ENCODE results near the gene KIF18B. TPM values are rescaled to one million over a fixed set of nuclear protein-coding genes. Genes with fewer than 3 reads are reported as not detected.
A peak's percentile ranks its signal among the peaks of the same experiment; 100 is the strongest.

Gene KIF18B
- total RNA-seq, 3 donors from 2014 or later (not counting 1 experiment from before 2014, with no cell fraction given), result 0.53 to 1.3 (median 1.1) TPM

DNA sequence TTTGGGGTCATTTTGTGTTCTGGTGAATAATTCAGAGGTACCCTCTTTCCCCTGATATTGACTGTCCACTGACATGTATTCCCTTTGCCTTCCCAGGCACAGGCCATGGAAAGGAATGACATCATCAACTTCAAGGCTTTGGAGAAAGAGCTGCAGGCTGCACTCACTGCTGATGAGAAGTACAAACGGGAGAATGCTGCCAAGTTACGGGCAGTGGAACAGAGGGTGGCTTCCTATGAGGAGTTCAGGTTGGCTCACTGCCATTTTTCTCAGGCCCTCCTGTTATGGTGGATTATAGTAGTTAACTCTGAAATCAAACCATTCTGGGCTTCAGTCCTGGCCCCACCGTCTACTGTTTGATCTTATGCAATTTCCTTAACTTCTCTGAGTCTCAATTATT, 46.7 kb downstream of the KIF18B start:
- peak overlapping the region; percentile 50 for H3K4me3 Mint-ChIP-seq
- Histone ChIP-seq H3K36me3 (ENCODE audit: control insufficient read depth, insufficient read depth, low read length) (no peaks in the 10 kb centered on the region), H3K4me1 (ENCODE audit: control insufficient read depth, insufficient read depth, low read length) (peaks cover 20% of the 10 kb centered on the region), H3K4me3 (ENCODE audit: low read length) (no peak overlapping the region), H3K9me3 (ENCODE audit: control insufficient read depth, insufficient read depth, low read length) (no peaks in the 10 kb centered on the region), H3K27me3 (ENCODE audit: control insufficient read depth, insufficient read depth, low read length) (no peaks in the 10 kb centered on the region), H3K27ac (ENCODE audit: low read length) (no peak overlapping the region)
- H3K9me3 Mint-ChIP-seq, result no peaks in the 10 kb centered on the region
- peaks cover 3 to 11% of the 10 kb centered on the region in 2 donors for H3K27me3 Mint-ChIP-seq (ENCODE audit: low read depth in 2 of 2)
- DNase-seq (no peak), ATAC-seq (no peak)
- H3K36me3 Mint-ChIP-seq, result no peaks in the 10 kb centered on the region
- WGBS (ENCODE audit: insufficient coverage), result 56% methylated on average over 2 of the region's 3 CpGs
- peaks cover 16 to 26% of the 10 kb centered on the region in 2 donors for H3K4me1 Mint-ChIP-seq
- TF ChIP-seq, protein P1, sequence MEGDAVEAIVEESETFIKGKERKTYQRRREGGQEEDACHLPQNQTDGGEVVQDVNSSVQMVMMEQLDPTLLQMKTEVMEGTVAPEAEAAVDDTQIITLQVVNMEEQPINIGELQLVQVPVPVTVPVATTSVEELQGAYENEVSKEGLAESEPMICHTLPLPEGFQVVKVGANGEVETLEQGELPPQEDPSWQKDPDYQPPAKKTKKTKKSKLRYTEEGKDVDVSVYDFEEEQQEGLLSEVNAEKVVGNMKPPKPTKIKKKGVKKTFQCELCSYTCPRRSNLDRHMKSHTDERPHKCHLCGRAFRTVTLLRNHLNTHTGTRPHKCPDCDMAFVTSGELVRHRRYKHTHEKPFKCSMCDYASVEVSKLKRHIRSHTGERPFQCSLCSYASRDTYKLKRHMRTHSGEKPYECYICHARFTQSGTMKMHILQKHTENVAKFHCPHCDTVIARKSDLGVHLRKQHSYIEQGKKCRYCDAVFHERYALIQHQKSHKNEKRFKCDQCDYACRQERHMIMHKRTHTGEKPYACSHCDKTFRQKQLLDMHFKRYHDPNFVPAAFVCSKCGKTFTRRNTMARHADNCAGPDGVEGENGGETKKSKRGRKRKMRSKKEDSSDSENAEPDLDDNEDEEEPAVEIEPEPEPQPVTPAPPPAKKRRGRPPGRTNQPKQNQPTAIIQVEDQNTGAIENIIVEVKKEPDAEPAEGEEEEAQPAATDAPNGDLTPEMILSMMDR (IDR thresholded peaks at IDR 0.05), result no peak
- peak overlapping the region; percentile 99 for H3K27ac Mint-ChIP-seq
- intact Hi-C loops (cut with micrococcal nuclease), result no loop called here

DNA sequence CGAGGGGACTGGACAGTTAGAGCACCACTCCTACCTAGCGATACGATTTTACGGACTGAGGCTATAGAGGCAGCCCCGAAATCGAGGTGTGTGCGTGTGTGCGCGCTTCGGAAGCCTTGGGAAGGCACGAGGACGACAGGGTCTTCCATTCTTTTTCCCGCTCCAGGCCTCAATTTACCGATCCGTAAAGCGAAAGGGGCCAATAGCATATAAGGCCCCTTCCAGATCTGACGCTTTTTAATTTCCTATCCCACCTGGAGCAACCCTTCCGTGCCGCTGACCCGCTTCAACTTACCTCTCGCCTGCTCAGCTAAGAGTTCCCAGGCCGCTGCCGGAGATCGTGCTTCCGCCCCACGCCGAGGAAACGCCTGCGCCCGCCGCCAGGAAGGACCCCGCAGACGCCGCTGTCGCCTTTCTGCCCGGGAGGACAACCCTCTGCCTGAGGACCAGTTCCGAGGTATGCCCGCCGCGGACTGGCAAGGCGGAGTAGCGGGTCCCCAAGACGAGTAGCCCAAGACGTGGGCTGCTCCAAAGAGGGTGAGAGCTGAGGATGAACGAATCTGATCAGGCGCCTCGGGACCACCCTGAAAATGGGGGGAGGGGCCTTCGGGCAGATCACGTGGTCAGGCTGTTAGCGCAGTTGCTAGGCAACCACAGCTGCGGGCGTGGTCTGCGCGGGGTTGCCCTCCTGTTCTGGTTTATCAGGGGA, 48.3 kb downstream of the KIF18B start, which contains the start of gene EFTUD2:
Gene EFTUD2, minus strand, starts transcription at position 372 of the 709 bp plus-strand sequence. CDS start 4,924 bp downstream, outside the sequence.
- DNase-seq (peak; percentile 94 to 97), ATAC-seq (peak; percentile 93 to 95 (median 94))
- H3K27ac ChIP-seq (ENCODE audit: low read length), result peak within 1 kb of the TSS; percentile 99
- peaks cover 4% of the 10 kb centered on the region for H3K36me3 ChIP-seq (ENCODE audit: control insufficient read depth, insufficient read depth, low read length)
- intact Hi-C loops (cut with micrococcal nuclease), result loop anchor here (1.0 kb wide), 2 partner anchors 48 to 162 kb away; partner anchors contain the start of genes KIF18B and NMT1
- no peaks in the 10 kb centered on the region for H3K9me3 ChIP-seq (ENCODE audit: control insufficient read depth, insufficient read depth, low read length)
- WGBS (ENCODE audit: insufficient coverage), result under 1% methylated on average over 54 of the region's 54 CpGs
- Mint-ChIP-seq H3K4me1 (peaks cover 16 to 32% of the 10 kb centered on the region in 2 donors), H3K36me3 (no peaks in the 10 kb centered on the region), H3K27me3 (ENCODE audit: low read depth in 2 of 2) (peaks cover 3 to 11% of the 10 kb centered on the region in 2 donors), H3K9me3 (no peaks in the 10 kb centered on the region), H3K4me3 (peak within 1 kb of the TSS; percentile 92), H3K27ac (peak within 1 kb of the TSS; percentile 99)
- peak within 1 kb of the TSS; percentile 97 for H3K4me3 ChIP-seq (ENCODE audit: low read length)
- peaks cover 20% of the 10 kb centered on the region for H3K4me1 ChIP-seq (ENCODE audit: control insufficient read depth, insufficient read depth, low read length)
- TF ChIP-seq, protein P1 (IDR thresholded peaks at IDR 0.05), result no peak
- H3K27me3 ChIP-seq (ENCODE audit: control insufficient read depth, insufficient read depth, low read length), result no peaks in the 10 kb centered on the region

DNA sequence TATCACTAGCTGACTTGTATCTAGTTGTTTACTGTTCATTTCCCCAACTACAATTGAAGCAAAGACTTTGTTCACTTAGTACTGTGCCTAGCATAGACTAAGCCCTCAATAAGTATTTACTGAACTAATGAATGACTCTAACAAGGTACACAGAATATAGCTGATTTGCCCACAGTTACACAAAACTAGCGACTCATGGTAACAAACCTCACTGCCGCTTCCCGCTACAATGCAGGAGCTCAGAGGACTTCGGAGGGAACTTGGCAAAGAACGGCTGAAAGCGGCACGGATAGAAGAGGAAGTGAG, 48.9 kb downstream of the KIF18B start:
- ATAC-seq, result no peak

More for the DNA sequence above, 48.9 kb downstream of the KIF18B start:
- H3K4me1 ChIP-seq (ENCODE audit: control insufficient read depth, insufficient read depth, low read length), result peaks cover 20% of the 10 kb centered on the region
- Mint-ChIP-seq H3K4me1 (peaks cover 16 to 32% of the 10 kb centered on the region in 2 donors), H3K27ac (peak overlapping the region; percentile 99), H3K36me3 (no peaks in the 10 kb centered on the region), H3K27me3 (ENCODE audit: low read depth in 2 of 2) (peaks cover 3 to 11% of the 10 kb centered on the region in 2 donors), H3K4me3 (peak overlapping the region; percentile 92), H3K9me3 (no peaks in the 10 kb centered on the region)
- TF ChIP-seq, protein P1 (IDR thresholded peaks at IDR 0.05), result no peak
- no peak for DNase-seq
- intact Hi-C loops (cut with micrococcal nuclease), result loop anchor here (1.0 kb wide), 2 partner anchors 49 to 163 kb away; partner anchors contain the start of genes KIF18B and NMT1
- 0% methylated on average over 7 of the region's 7 CpGs for WGBS (ENCODE audit: insufficient coverage)
- H3K9me3 ChIP-seq (ENCODE audit: control insufficient read depth, insufficient read depth, low read length), result no peaks in the 10 kb centered on the region
- peak overlapping the region; percentile 99 for H3K27ac ChIP-seq (ENCODE audit: low read length)
- H3K27me3 ChIP-seq (ENCODE audit: control insufficient read depth, insufficient read depth, low read length), result no peaks in the 10 kb centered on the region
- peaks cover 9% of the 10 kb centered on the region for H3K36me3 ChIP-seq (ENCODE audit: control insufficient read depth, insufficient read depth, low read length)
- H3K4me3 ChIP-seq (ENCODE audit: low read length), result peak overlapping the region; percentile 97

All from natural killer cell (primary cell).